Activated CD8-positive, alpha-beta memory T cell treated with anti-CD3 and anti-CD28 coated beads for 36 hours (primary cell): ENCODE data around the gene MTMR4. TPM values are rescaled to one million over a fixed set of nuclear protein-coding genes. Genes with fewer than 3 reads are reported as not detected.

Source experiments
- CTCF ChIA-PET: fragments of 350-600 bp; sonication (Branson Sonifier 250); formaldehyde crosslinking; loops from one replicate; lab custom pipeline; 2021; ENCODE audit warnings: antibody characterized with exemption; lab: Charles Lee
- POLR2A ChIA-PET: fragments of 350-600 bp; sonication (Branson Sonifier 250); formaldehyde crosslinking; loops from one replicate; lab custom pipeline; 2021; ENCODE audit warnings: antibody characterized with exemption; lab: Charles Lee
- total RNA-seq, 2 experiments: library from RNA; stranded (reverse); gene quantifications; one replicate each; pipeline ENCODE4 v1.2.3, GENCODE V29; 2021

MTMR4 gene
- total RNA-seq, 2 experiments from 2014 or later = 84.3 to 88.7 TPM

GRCh38 chr17:58470356-58470755, 44.1 kb downstream of the MTMR4 start:
- POLR2A ChIA-PET = no interaction called here
- CTCF ChIA-PET = no interaction called here

GRCh38 chr17:58468944-58469343, 45.5 kb downstream of the MTMR4 start:
- CTCF ChIA-PET = interaction anchor here (0.5 kb wide), 1 partner anchor 87 kb away, joined by 3 read pairs; no protein-coding TSS in a partner anchor
- POLR2A ChIA-PET = interaction anchor here (0.6 kb wide), 1 partner anchor 115 kb away, joined by 3 read pairs; no protein-coding TSS in a partner anchor

- CTCF ChIA-PET = no interaction called here
- POLR2A ChIA-PET = no interaction called here
Measured at GRCh38 chr17:58455491-58455890, 58.9 kb downstream of the MTMR4 start.

GRCh38 chr17:58452738-58453137, 61.7 kb downstream of the MTMR4 start:
- CTCF ChIA-PET = no interaction called here
- POLR2A ChIA-PET = no interaction called here

GRCh38 chr17:58447039-58447975, 67.1 kb downstream of the MTMR4 start:
- CTCF ChIA-PET = interaction anchor here (0.7 to 3.0 kb wide), 8 partner anchors 12 to 247 kb away, joined by 3 to 11 read pairs (median 3); no protein-coding TSS in a partner anchor
- POLR2A ChIA-PET = no interaction called here

- POLR2A ChIA-PET = no interaction called here
- CTCF ChIA-PET = interaction anchor here (0.7 to 3.0 kb wide), 2 partner anchors 10 to 129 kb away, joined by 3 to 11 read pairs; no protein-coding TSS in a partner anchor
Measured at GRCh38 chr17:58446086-58446485, 68.4 kb downstream of the MTMR4 start.

Other genes starting within 250 kb of the MTMR4 start
- gene MPO, start 233.7 kb downstream of the MTMR4 start, total RNA-seq = not detected
- 1 to 10 TPM; 7.2 to 7.3 TPM for gene TSPOAP1, start 185.8 kb downstream of the MTMR4 start, total RNA-seq
- gene SUPT4H1, start 162.4 kb downstream of the MTMR4 start, total RNA-seq = 100 to 1,000 TPM; 128 to 143 TPM
- under 1 TPM; 0.67 to 0.78 TPM for gene RNF43, start 97.1 kb downstream of the MTMR4 start, total RNA-seq
- 1 to 10 TPM; 4.5 to 5.1 TPM for gene HSF5, start 26.2 kb downstream of the MTMR4 start, total RNA-seq
- gene TEX14, start 177.4 kb upstream of the MTMR4 start, total RNA-seq = under 1 TPM; 0.25 TPM
- 10 to 100 TPM; 76.6 to 88.6 TPM for gene RAD51C, start 178.0 kb upstream of the MTMR4 start, total RNA-seq
- gene PPM1E, start 241.2 kb upstream of the MTMR4 start, total RNA-seq = under 1 TPM in 1 of 2 experiments, not detected in 1; 0.02 TPM